ENCODE data around the gene SCG5. TPM values are rescaled to one million over a fixed set of nuclear protein-coding genes. Genes with fewer than 3 reads are reported as not detected.

Gene SCG5
- total and polyA plus RNA-seq, 2 of the 13 experiments (the other 11 are each of a cell fraction or from before 2014, with no cell fraction given), result 2.3 to 3.5 TPM

GRCh38 chr15:32677238-32677750, 35.8 kb downstream of the SCG5 start (continued):
- TF ChIP-seq ZBTB14 (CRISPR knock-in tag; IDR thresholded peaks at IDR 0.05) (no peak), SKI (IDR thresholded peaks at IDR 0.05; ENCODE audit: partially characterized antibody) (no peak), ZNF275 (CRISPR knock-in tag; IDR thresholded peaks at IDR 0.05; ENCODE audit: borderline replicate concordance) (no peak), ZNF530 (CRISPR knock-in tag; IDR thresholded peaks at IDR 0.05; ENCODE audit: low read depth) (no peak), HNF4A (CRISPR knock-in tag; IDR thresholded peaks at IDR 0.05) (peak; percentile 35; the same call in 1 of the 2 replicates), ZBTB7B (CRISPR knock-in tag; IDR thresholded peaks at IDR 0.05) (0 out of 2 replicates have a peak, but pooled peaks have one; percentile 21), SUZ12 (IDR thresholded peaks at IDR 0.05; ENCODE audit: low read depth, low read length) (no peak), PLSCR1 (CRISPR knock-in tag; IDR thresholded peaks at IDR 0.05; ENCODE audit: borderline replicate concordance) (no peak), ZNF124 (CRISPR knock-in tag; IDR thresholded peaks at IDR 0.05) (no peak), ZNF713 (CRISPR knock-in tag; IDR thresholded peaks at IDR 0.05) (no peak), ZHX2 (IDR thresholded peaks at IDR 0.05; ENCODE audit: low read depth) (no peak), ZHX2 (CRISPR knock-in tag; IDR thresholded peaks at IDR 0.05; ENCODE audit: borderline replicate concordance) (no peak), ZNF646 (CRISPR knock-in tag; IDR thresholded peaks at IDR 0.05) (no peak), HHEX (CRISPR knock-in tag; IDR thresholded peaks at IDR 0.05) (no peak)
